Measurements from ENCODE around the gene ADAT3.

Gene ADAT3

GRCh38 chr19:1868971-1869370 lies 36.2 kb upstream of the ADAT3 start:
- peaks cover 22% of the 10 kb centered on the region for H3K36me3 ChIP-seq (ENCODE audit: insufficient read depth, low read length)
- no peaks in the 10 kb centered on the region for H3K9me3 ChIP-seq (ENCODE audit: insufficient read depth, low read length, severe bottlenecking)
- H3K4me2 ChIP-seq (ENCODE audit: insufficient read depth, low read length), result no peak overlapping the region
- H2AFZ ChIP-seq (ENCODE audit: low read depth, low read length), result no peak overlapping the region
- DNase-seq, result no peak
- peaks cover 26% of the 10 kb centered on the region for H4K20me1 ChIP-seq (ENCODE audit: insufficient read depth, low read length)
- H3K27ac ChIP-seq (ENCODE audit: low read length), result no peak overlapping the region
- H3K4me1 ChIP-seq (ENCODE audit: insufficient read depth, low read length), result peaks cover 28% of the 10 kb centered on the region
- no peak overlapping the region for H3K4me3 ChIP-seq (ENCODE audit: low read depth in 1 of 2, low read length in 2 of 2)
- peaks cover 53% of the 10 kb centered on the region for H3K79me2 ChIP-seq (ENCODE audit: insufficient read depth, low read length)
- H3K27me3 ChIP-seq (ENCODE audit: insufficient read depth, low read length, poor library complexity), result no peaks in the 10 kb centered on the region
- no peak for ATAC-seq (ENCODE audit: insufficient read depth, low read depth)
- TF ChIP-seq CTCF (IDR thresholded peaks at IDR 0.05; ENCODE audit: borderline replicate concordance, extremely low read depth, low read length, poor library complexity, severe bottlenecking) (no peak), EZH2 (IDR thresholded peaks at IDR 0.05; ENCODE audit: borderline replicate concordance, low read depth, low read length, severe bottlenecking) (no peak)
- H3K9ac ChIP-seq (ENCODE audit: low read depth, low read length), result no peak overlapping the region

GRCh38 chr19:1871140-1871597 lies 34.0 kb upstream of the ADAT3 start:
- Histone ChIP-seq H3K9me3 (ENCODE audit: insufficient read depth, low read length, severe bottlenecking) (no peaks in the 10 kb centered on the region), H3K9ac (ENCODE audit: low read depth, low read length) (no peak overlapping the region), H3K79me2 (ENCODE audit: insufficient read depth, low read length) (peaks cover 62% of the 10 kb centered on the region), H3K27me3 (ENCODE audit: insufficient read depth, low read length, poor library complexity) (no peaks in the 10 kb centered on the region), H3K36me3 (ENCODE audit: insufficient read depth, low read length) (peaks cover 28% of the 10 kb centered on the region), H2AFZ (ENCODE audit: low read depth, low read length) (no peak overlapping the region), H3K27ac (ENCODE audit: low read length) (no peak overlapping the region), H4K20me1 (ENCODE audit: insufficient read depth, low read length) (peaks cover 36% of the 10 kb centered on the region), H3K4me3 (ENCODE audit: low read depth in 1 of 2, low read length in 2 of 2) (no peak overlapping the region), H3K4me1 (ENCODE audit: insufficient read depth, low read length) (peaks cover 26% of the 10 kb centered on the region), H3K4me2 (ENCODE audit: insufficient read depth, low read length) (no peak overlapping the region)
- no peak for TF ChIP-seq CTCF (IDR thresholded peaks at IDR 0.05; ENCODE audit: borderline replicate concordance, extremely low read depth, low read length, poor library complexity, severe bottlenecking)
- no peak for TF ChIP-seq EZH2 (IDR thresholded peaks at IDR 0.05; ENCODE audit: borderline replicate concordance, low read depth, low read length, severe bottlenecking)
- DNase-seq (no peak), ATAC-seq (ENCODE audit: insufficient read depth, low read depth) (no peak)

- Histone ChIP-seq H3K36me3 (ENCODE audit: insufficient read depth, low read length) (peaks cover 28% of the 10 kb centered on the region), H3K4me2 (ENCODE audit: insufficient read depth, low read length) (no peak overlapping the region), H2AFZ (ENCODE audit: low read depth, low read length) (no peak overlapping the region), H4K20me1 (ENCODE audit: insufficient read depth, low read length) (peaks cover 36% of the 10 kb centered on the region), H3K9ac (ENCODE audit: low read depth, low read length) (no peak overlapping the region), H3K79me2 (ENCODE audit: insufficient read depth, low read length) (peaks cover 63% of the 10 kb centered on the region), H3K4me1 (ENCODE audit: insufficient read depth, low read length) (peaks cover 31% of the 10 kb centered on the region), H3K4me3 (ENCODE audit: low read depth in 1 of 2, low read length in 2 of 2) (no peak overlapping the region), H3K27ac (ENCODE audit: low read length) (no peak overlapping the region), H3K9me3 (ENCODE audit: insufficient read depth, low read length, severe bottlenecking) (no peaks in the 10 kb centered on the region), H3K27me3 (ENCODE audit: insufficient read depth, low read length, poor library complexity) (no peaks in the 10 kb centered on the region)
- DNase-seq (no peak), ATAC-seq (ENCODE audit: insufficient read depth, low read depth) (no peak)
- no peak for TF ChIP-seq EZH2 (IDR thresholded peaks at IDR 0.05; ENCODE audit: borderline replicate concordance, low read depth, low read length, severe bottlenecking)
- TF ChIP-seq CTCF (IDR thresholded peaks at IDR 0.05; ENCODE audit: borderline replicate concordance, extremely low read depth, low read length, poor library complexity, severe bottlenecking), result no peak
These were observed 33.6 kb upstream of the ADAT3 start for GRCh38 chr19:1871630-1872029.
